HG02571 (cell line): ENCODE data around the gene PRSS8.

Experiments
- ATAC-seq: cut with Tn5 transposase; IDR thresholded peaks from one replicate; pipeline ENCODE4 v1.9.1; 2021; ENCODE audit warnings: mild to moderate bottlenecking, moderate library complexity; ENCODE audit not compliant: unreplicated experiment

Gene PRSS8

GRCh38 chr16:31130336-31130891, 5.1 kb downstream of the PRSS8 start:
- ATAC-seq = no peak

GRCh38 chr16:31129568-31130335, 5.8 kb downstream of the PRSS8 start:
- ATAC-seq = no peak

GRCh38 chr16:31128711-31129567, 6.6 kb downstream of the PRSS8 start:
- no peak for ATAC-seq

GRCh38 chr16:31127182-31127581, 8.3 kb downstream of the PRSS8 start:
- ATAC-seq = no peak

- ATAC-seq = no peak
Measured at GRCh38 chr16:31125844-31126243, 9.7 kb downstream of the PRSS8 start.

GRCh38 chr16:31120129-31120528, 15.4 kb downstream of the PRSS8 start:
- no peak for ATAC-seq

- no peak for ATAC-seq
Measured at GRCh38 chr16:31118223-31119155, 17.0 kb downstream of the PRSS8 start.

- peak; percentile 84 for ATAC-seq
Measured at GRCh38 chr16:31117384-31118222, 17.9 kb downstream of the PRSS8 start, which contains the start of gene KAT8. Gene KAT8 (plus strand): TSS chr16:31117664. CDS start chr16:31117682, 18 bp downstream.

GRCh38 chr16:31114468-31114867, 21.1 kb downstream of the PRSS8 start:
- no peak for ATAC-seq

- no peak for ATAC-seq
Measured at GRCh38 chr16:31113121-31114120, 22.1 kb downstream of the PRSS8 start.

- ATAC-seq = no peak
Measured at GRCh38 chr16:31112711-31113110, 22.8 kb downstream of the PRSS8 start.

GRCh38 chr16:31111881-31112466, 23.6 kb downstream of the PRSS8 start:
- ATAC-seq = no peak

- no peak for ATAC-seq
Measured at GRCh38 chr16:31110106-31111034, 25.2 kb downstream of the PRSS8 start.

GRCh38 chr16:31109622-31110021, 25.9 kb downstream of the PRSS8 start:
- ATAC-seq = no peak

GRCh38 chr16:31108794-31109558, 26.6 kb downstream of the PRSS8 start:
- no peak for ATAC-seq
